HG02759 (cell line): ENCODE results near the gene ARL6.

Experiments
- ATAC-seq: cut with Tn5 transposase; IDR thresholded peaks from one replicate; pipeline ENCODE4 v1.9.1; 2021; ENCODE audit warnings: mild to moderate bottlenecking, moderate library complexity; ENCODE audit not compliant: unreplicated experiment

ARL6 gene, protein sequence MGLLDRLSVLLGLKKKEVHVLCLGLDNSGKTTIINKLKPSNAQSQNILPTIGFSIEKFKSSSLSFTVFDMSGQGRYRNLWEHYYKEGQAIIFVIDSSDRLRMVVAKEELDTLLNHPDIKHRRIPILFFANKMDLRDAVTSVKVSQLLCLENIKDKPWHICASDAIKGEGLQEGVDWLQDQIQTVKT

DNA sequence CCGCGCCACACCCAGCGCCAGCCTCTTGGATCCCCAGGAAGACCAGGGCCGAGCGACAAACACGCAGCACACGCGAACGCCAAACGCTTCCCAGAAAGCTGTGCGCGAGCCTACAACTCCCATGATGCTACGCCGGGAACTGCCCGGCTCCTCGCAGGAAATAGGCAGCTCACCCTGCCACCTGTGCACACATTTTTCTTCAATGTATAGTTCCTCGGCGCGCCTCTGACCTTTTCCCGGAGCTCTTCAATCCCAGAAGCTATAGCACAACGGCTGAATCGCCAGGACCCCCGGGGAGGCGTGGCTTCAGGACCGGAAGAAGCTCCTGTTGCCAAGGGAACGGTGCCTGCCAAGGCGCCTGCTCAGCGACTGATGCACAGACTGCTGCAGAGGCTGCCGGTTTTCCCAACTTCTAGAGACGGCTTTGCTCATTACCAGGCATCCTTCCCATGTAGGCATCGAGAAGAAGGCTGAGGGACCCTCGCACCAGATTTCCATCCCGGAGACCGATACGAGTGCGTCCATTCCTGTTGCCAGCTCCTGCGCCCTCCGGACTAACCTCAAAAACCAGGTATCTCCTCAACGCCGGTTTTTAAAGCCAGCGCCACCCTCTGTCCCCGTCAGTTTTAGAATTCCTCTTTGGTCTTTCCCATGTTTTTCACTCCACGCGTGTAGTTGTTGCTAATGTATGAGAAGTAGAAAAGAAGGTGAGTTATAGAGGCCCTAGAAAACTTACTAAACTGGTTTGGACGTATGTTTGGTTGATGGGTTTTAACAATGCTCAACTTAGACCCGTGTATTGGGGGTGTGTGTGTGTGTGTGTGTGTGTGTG, at the start of gene ARL6:
Gene ARL6 (plus strand): TSS at position 352 of the 832 bp plus-strand sequence. CDS start 3,350 bp downstream, outside the sequence.
- peak; percentile 95 for ATAC-seq

DNA sequence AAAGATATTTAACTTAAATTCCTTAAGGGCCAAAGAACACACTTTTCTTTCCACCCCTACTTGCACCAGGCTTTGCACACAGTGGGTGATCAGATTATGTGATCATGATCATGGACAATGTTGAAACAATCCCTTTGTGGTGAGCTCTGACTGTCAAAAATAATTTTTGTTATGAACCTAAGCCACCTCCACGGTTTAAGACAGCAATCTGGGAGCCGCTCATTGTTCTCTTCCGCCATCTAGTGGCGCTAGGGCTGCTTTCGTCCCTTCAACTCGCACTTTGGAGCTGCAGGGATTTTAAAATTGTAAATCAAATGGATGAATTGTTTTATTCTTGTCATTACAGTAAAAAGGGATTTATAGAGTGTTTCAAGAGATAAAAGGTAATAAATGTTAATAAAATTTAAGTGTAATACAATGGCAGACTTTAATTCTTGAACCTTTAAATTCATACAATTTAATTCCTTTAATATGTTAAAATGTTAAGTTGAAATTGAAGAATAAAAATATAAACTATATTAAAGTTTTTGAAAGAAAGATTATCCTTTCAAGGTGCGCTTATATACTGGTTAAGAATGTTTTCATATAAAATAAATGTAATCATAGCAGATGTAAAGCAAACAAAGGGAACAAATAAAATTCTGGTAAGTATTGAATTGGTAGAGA, 45.3 kb upstream of the ARL6 start:
- peak; percentile 93 for ATAC-seq

DNA sequence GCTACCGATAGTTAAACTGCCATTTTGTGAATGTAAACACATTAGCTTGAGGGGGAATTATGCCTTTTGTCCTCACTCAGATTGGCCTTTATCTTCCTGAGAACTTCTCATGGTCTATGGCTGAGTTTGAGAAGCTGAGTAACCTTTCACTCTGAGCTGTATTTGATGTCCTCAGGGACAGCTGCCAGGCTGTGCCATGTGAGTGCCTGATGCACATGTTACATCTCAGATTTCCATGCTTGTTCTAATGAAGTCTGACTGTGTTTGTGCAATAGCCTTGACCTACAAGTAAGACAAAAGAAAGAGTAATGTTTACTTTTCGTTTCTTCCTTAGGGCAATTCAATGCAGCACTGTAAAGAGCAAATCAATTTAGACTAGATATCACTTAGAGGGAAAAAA, 44.1 kb upstream of the ARL6 start:
- no peak for ATAC-seq

GRCh38 chr3:97721446-97721845, 43.1 kb upstream of the ARL6 start:
- no peak for ATAC-seq

DNA sequence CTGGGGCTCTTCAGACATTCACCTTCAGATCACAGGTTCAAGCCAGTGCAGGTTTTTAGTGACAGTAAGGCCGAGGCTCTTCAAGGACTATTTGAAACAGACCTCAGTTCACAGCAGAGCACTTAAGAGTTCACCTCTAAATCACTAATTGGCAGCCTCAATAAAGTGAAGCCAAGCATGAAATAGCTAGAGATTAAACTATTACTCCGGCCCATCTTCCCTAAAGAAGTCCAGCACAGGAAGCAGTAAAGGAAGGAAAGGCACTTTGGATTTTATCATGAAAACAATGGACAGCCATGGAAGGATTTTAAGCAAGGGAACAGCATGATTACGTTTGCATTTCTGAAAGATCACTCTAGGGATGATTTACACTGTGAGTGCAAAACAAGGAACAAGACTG, 27.6 kb upstream of the ARL6 start:
- ATAC-seq, result no peak

- ATAC-seq, result no peak
Observed at GRCh38 chr3:97738761-97739160, 25.8 kb upstream of the ARL6 start.

GRCh38 chr3:97742036-97742435, 22.5 kb upstream of the ARL6 start:
- no peak for ATAC-seq

- ATAC-seq, result no peak
Observed at GRCh38 chr3:97744289-97744688, 20.3 kb upstream of the ARL6 start.

GRCh38 chr3:97763586-97764406, 762 bp upstream of the ARL6 start:
- no peak for ATAC-seq

- ATAC-seq, result no peak
Observed at GRCh38 chr3:97765336-97765735, 778 bp downstream of the ARL6 start.

- no peak for ATAC-seq
Observed at GRCh38 chr3:97772926-97773325, 8.4 kb downstream of the ARL6 start.

GRCh38 chr3:97778152-97778551, 13.6 kb downstream of the ARL6 start:
- no peak for ATAC-seq

- peak; percentile 74 for ATAC-seq
Observed at GRCh38 chr3:97793420-97794019, 29.0 kb downstream of the ARL6 start.

- no peak for ATAC-seq
Observed at GRCh38 chr3:97795951-97796350, 31.4 kb downstream of the ARL6 start.

- ATAC-seq, result no peak
Observed at GRCh38 chr3:97804471-97804870, 39.9 kb downstream of the ARL6 start.

GRCh38 chr3:97810779-97811390, 46.3 kb downstream of the ARL6 start:
- ATAC-seq, result no peak

- no peak for ATAC-seq
Observed at GRCh38 chr3:97815149-97815917, 50.8 kb downstream of the ARL6 start.

GRCh38 chr3:97816811-97817210, 52.3 kb downstream of the ARL6 start:
- ATAC-seq, result no peak

DNA sequence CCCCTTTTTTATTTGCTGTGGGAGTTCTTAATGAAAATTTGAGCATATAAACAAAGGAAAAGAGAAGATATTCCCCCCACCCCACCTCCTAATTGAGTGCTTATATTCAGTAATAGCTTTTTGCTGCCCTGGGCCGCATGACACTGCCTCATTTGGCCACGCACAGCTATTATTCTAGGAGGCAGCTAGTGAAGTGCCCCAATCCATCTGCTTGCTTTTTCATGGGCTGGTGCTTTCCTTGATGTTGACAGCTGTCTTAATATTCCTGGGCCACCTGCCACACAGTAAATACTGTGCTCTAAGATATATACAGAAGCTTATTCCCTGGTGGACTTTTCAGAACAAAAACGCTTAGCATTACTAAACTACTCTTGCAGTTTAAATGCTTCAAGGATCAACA, 53.4 kb downstream of the ARL6 start:
- no peak for ATAC-seq
